Progenitor cell of endocrine pancreas (in vitro differentiated cells): ENCODE results near the gene PHTF1. TPM values are rescaled to one million over a fixed set of nuclear protein-coding genes. Genes with fewer than 3 reads are reported as not detected.
A peak's percentile ranks its signal among the peaks of the same experiment; 100 is the strongest.

Source experiments
- DNase-seq: peaks from one replicate; pipeline ENCODE4 v3.0.0; 2021; ENCODE audit warnings: low spot score; ENCODE audit not compliant: unreplicated experiment
- H3K27ac Mint-ChIP-seq: 2 replicates; pipeline ENCODE4 v1.8.0; 2021; ENCODE audit warnings: mild to moderate bottlenecking, moderate library complexity, mixed read lengths
- H3K27me3 Mint-ChIP-seq: 2 replicates; pipeline ENCODE4 v1.8.0; 2021; ENCODE audit warnings: mixed read lengths
- H3K36me3 Mint-ChIP-seq: 2 replicates; pipeline ENCODE4 v1.8.0; 2022; ENCODE audit warnings: mixed read lengths; ENCODE audit not compliant: insufficient read depth
- H3K4me1 Mint-ChIP-seq: 2 replicates; pipeline ENCODE4 v1.8.0; 2021; ENCODE audit warnings: low read depth, mixed read lengths
- H3K4me3 Mint-ChIP-seq: 2 replicates; pipeline ENCODE4 v1.8.0; 2021; ENCODE audit warnings: low read depth, mild to moderate bottlenecking, moderate library complexity, mixed read lengths
- H3K9me3 Mint-ChIP-seq: 2 replicates; pipeline ENCODE4 v1.8.0; 2021; ENCODE audit warnings: low read depth, mixed read lengths
- total RNA-seq: library from RNA; stranded (reverse); gene quantifications from 2 replicates; pipeline ENCODE4 v1.2.1, GENCODE V29; 2021
- TF ChIP-seq, protein P1 (sequence below): fragments of 200-600 bp; sonication (generic); IDR thresholded peaks from one replicate; pipeline ENCODE4 v1.5.0; 2021; ENCODE audit warnings: antibody characterized with exemption, mild to moderate bottlenecking; ENCODE audit not compliant: unreplicated experiment

PHTF1 gene
- total RNA-seq, 1 donor from 2014 or later, result 51.3 TPM

DNA sequence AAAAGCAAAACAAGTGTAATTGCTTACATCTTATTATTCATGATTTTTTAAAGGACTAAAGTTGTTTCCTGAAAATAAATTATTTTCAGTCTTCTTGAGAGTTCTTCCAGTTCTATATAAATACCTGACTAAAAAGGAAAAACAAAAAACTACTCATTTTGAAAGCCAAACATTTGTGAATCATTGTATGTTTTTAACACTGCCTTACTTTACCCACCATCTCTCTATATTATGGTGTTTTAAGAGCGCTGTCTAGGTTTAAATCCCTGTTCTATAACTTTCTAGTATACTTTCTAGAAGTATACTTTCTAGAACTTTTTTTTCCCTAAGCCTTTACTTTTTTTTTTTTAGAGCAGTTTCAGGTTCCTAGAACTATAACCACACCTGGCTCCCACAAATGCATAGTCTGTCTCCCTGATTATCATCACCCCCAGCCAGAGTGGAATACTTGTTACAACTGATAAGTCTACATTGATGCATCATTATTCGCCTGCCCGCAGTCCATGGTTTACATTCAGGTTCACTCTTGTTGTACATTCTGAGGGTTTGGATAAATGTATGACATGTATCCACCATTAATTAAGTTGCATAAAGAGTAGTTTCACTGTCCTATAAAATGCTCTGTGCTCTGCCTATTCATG is 43.2 kb upstream of the PHTF1 start:
- Mint-ChIP-seq H3K9me3 (no peaks in the 10 kb centered on the region), H3K4me1 (peaks cover 11% of the 10 kb centered on the region)

DNA sequence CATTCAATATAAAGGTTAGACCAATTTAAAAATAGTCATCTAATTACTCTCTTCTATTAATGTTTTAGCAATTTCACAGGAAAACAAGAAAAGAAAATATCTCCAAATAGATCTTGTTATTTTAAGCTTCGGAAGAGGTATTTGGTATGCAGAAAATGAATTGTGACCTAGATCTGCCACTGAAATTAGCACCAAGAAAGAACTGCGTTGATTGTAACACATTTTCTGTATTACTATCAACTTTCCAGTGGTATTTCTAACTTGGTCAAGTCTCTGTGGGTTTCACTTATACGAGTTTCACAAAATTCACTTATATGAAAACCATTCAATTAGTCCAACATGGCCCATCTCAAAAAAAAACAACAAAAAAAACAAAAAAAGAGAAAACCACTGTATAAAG is 41.2 kb upstream of the PHTF1 start:
- Mint-ChIP-seq H3K27ac (no peak overlapping the region), H3K36me3 (peaks cover 7% of the 10 kb centered on the region), H3K27me3 (no peaks in the 10 kb centered on the region), H3K9me3 (no peaks in the 10 kb centered on the region), H3K4me3 (no peak overlapping the region), H3K4me1 (peaks cover 11% of the 10 kb centered on the region)
- TF ChIP-seq, protein P1, sequence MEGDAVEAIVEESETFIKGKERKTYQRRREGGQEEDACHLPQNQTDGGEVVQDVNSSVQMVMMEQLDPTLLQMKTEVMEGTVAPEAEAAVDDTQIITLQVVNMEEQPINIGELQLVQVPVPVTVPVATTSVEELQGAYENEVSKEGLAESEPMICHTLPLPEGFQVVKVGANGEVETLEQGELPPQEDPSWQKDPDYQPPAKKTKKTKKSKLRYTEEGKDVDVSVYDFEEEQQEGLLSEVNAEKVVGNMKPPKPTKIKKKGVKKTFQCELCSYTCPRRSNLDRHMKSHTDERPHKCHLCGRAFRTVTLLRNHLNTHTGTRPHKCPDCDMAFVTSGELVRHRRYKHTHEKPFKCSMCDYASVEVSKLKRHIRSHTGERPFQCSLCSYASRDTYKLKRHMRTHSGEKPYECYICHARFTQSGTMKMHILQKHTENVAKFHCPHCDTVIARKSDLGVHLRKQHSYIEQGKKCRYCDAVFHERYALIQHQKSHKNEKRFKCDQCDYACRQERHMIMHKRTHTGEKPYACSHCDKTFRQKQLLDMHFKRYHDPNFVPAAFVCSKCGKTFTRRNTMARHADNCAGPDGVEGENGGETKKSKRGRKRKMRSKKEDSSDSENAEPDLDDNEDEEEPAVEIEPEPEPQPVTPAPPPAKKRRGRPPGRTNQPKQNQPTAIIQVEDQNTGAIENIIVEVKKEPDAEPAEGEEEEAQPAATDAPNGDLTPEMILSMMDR, result no peak
- DNase-seq, result no peak

More for the DNA sequence above, 43.2 kb upstream of the PHTF1 start:
- TF ChIP-seq, protein P1, result no peak
- DNase-seq, result no peak
- H3K36me3 Mint-ChIP-seq, result peaks cover 5% of the 10 kb centered on the region
- H3K27me3 Mint-ChIP-seq, result no peaks in the 10 kb centered on the region
- no peak overlapping the region for H3K27ac Mint-ChIP-seq
- no peak overlapping the region for H3K4me3 Mint-ChIP-seq

DNA sequence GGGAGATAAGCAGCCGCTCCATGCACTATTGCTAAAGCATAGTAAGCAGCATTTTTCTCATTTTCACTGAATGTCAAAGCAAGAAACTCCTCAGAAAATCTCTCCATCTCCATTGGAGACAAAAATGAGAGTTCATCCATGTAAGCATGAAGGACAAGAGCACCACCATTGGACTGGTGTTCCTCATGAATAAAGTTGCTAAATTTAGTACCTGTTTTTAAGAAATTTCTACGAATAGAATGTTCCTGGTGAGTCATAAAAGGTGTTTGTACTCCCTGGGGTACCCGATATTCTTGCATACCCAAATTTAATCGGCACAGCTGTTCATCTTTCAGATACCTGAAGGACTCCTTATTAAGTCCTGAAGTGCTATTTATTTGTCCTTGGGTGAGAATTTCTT is 38.2 kb upstream of the PHTF1 start:
- Mint-ChIP-seq H3K27ac (peak overlapping the region; percentile 79), H3K9me3 (no peaks in the 10 kb centered on the region)
- TF ChIP-seq, protein P1, result no peak

DNA sequence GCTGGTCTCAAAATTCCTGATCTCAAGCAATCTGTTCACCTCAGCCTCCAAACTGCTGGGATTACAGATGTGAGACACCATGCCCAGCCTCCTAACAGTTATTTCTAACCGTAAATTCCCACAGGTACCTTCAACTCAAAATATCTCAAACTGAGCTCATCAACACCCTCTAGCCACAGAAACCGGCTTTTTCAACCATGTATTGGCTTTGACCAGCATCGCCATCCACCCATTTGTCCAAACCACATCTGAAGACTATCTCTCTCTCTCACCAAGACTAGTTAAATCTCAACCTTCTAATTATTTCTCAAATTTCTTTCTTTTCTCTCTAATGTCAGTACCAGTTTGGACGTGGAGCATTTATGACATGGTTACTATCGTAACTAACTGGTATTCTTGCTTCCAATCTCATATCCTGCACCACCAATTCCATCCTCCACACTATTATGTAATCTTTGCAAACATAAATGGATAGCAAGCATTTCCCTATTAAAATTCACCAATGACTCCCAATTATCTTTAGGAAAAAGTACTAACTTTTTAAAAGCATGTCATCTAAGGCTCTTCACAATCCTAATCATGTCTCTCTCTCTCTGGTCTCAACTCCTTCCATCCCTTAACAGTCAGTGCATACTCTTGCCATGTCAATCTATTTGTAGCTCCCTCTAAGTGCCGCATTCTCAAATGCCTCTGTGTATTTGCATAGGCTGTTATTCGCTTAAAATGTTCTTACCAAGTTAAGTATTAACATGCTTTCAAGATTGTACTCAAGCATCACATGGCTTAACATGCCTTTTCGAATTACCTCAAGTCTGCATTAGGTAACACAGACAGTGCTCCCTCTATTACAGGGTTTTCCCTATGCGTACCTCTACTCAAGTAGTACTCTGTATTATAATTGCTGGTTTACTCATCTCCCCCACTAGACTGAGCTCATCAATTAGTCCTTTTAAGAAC is 34.9 kb upstream of the PHTF1 start:
- H3K4me3 Mint-ChIP-seq, result no peak overlapping the region

More for the DNA sequence above, 38.2 kb upstream of the PHTF1 start:
- no peaks in the 10 kb centered on the region for H3K27me3 Mint-ChIP-seq
- H3K36me3 Mint-ChIP-seq, result peaks cover 18% of the 10 kb centered on the region
- no peak for DNase-seq
- no peak overlapping the region for H3K4me3 Mint-ChIP-seq
- H3K4me1 Mint-ChIP-seq, result peaks cover 9% of the 10 kb centered on the region

DNA sequence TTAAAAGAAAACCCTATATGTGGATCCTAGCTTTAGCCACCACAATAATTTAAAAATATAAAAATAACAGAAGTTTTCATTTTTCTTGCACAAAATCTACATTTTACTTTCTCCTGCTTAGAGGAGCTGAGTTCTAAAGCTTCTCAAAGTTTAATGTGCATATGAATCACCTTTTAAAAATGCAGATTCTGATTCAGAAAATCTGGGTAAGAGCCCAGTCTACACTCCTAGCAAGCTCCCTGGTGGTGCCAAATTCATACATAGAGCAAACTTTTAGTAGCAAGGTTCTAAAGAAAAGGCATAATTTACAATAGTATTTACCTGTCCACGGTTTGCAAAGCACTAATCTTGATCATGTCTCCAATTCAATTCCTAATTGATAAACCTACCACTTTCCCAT is 33.7 kb upstream of the PHTF1 start:
- Mint-ChIP-seq H3K36me3 (peaks cover 22% of the 10 kb centered on the region), H3K27me3 (no peaks in the 10 kb centered on the region), H3K4me3 (no peak overlapping the region), H3K9me3 (no peaks in the 10 kb centered on the region), H3K4me1 (peaks cover 15% of the 10 kb centered on the region), H3K27ac (no peak overlapping the region)
- TF ChIP-seq, protein P1, result no peak
- DNase-seq, result no peak

More for the DNA sequence above, 34.9 kb upstream of the PHTF1 start:
- H3K9me3 Mint-ChIP-seq, result no peaks in the 10 kb centered on the region
- H3K27ac Mint-ChIP-seq, result peak overlapping the region; percentile 0
- DNase-seq, result no peak
- TF ChIP-seq, protein P1, result no peak
- H3K36me3 Mint-ChIP-seq, result peaks cover 20% of the 10 kb centered on the region
- H3K27me3 Mint-ChIP-seq, result no peaks in the 10 kb centered on the region
- peaks cover 9% of the 10 kb centered on the region for H3K4me1 Mint-ChIP-seq
